Activated naive CD4-positive, alpha-beta T cell treated with anti-CD3 and anti-CD28 coated beads, Interleukin-2, amount 50 U/mL, for 16 hours (primary cell): ENCODE data around the gene FHIT.

Experiments used
- DNase-seq: peaks from one replicate; pipeline ENCODE4 v3.0.0-alpha.2; 2020

Gene FHIT

DNA sequence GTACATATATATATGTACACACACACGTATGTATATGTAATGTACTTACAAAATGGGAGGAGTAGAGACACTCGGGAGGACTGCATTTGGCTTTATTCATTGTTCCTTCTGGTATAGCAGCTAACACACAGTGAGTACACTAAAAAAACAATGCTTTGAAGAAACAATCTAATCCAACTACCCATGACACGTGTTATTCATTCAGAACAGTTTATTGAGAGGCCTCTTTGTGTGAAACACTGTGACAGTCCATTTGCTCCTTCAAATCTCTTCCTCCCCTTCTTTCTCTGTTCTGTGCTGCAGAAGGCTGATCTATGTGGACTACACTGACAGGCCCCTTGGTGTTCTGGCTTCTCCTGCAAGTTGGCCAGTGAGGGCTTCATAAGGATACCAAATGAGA lies 1125.6 kb downstream of the FHIT start:
- no peak for DNase-seq

DNA sequence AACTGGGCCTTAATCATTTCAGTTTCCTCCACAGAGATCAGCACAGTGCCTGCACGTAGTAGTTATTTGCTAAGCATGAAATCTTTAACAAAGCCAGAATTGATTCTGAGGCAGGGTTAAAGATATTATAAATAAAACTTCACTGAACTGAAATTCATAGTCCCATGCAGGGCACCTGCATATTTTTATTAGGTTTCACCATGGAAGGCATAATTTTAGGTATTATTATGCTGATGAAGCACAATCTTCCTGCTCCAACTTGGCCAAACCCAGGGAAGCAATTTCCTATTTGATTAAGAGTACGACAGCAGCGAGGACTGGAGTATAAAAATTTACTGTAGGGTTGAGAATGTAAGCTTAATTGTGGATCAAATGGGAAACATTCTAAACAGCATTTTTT lies 1131.0 kb downstream of the FHIT start:
- no peak for DNase-seq

DNA sequence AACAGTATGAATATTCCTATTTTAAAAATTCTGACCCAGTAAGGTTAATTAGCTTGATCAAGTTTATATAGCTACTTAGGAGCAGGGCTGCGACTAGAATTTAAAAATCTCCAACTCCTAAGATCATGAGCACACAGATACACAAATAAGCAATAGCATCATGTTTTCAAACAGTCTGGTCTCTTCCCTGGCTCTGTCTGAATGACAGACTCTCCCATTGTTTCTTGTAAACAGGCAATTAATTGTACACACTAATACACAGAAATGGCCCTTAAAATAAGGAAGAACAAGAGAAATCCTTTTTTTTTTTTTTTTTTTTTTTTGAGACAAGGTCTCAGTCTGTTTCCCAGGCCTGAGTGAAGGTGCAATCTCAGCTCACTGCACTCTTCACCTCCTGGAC lies 1137.1 kb downstream of the FHIT start:
- no peak for DNase-seq

DNA sequence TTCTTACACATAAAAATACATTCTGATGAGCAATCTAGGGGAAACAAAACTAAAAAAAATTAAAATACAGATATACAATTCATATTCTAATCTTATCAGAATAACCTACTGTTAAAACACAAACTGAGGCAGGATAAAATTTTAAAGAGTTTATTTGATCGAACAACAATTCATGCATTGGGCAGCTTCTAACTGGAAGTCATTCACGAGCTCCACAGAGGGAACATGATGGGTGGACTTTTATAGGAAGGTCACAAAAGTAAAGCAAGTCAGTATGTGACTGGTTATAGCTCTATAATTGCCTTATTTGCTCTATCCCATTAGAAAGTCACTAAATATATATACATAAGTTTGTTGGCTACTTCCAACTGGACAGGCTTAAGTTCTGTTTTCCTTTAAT lies 1144.0 kb downstream of the FHIT start:
- DNase-seq, result no peak

DNA sequence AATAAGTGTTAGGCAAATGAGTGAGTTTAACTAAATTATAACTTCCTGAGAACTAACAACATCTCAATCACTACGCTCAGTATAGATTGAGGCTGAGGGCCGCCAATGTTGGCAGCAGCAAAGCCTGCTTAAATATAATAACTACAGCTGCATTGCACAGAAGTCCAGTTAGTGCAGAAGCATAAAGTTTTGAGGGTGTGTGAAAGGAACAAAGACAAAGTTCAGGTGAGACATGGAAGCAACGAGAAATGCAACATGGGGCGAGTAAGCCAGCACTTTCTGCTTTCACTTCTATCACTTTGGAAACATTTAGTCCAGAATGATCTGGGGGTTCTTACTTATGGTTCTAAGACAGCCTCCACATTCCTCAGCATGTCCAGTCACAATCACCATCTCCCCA lies 1149.1 kb downstream of the FHIT start:
- DNase-seq, result no peak

DNA sequence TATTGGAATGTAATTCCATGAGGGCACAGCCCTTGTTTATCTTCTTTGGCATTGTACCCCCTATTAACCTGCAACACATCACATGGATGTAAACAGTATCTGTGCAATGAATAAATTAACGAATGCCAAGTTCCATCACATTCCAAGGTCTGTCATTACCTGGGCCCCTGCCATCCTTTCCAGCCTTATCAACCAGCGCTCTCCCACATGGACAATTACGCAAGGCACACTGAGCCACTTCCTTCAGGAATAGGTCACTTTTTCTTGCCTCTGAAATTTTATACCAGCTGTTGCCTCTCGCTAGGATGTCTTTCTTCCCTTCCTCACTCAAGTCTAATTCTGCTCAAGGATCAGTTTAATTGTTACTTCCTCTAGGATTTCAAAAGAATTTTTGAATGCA lies 1149.6 kb downstream of the FHIT start:
- no peak for DNase-seq

DNA sequence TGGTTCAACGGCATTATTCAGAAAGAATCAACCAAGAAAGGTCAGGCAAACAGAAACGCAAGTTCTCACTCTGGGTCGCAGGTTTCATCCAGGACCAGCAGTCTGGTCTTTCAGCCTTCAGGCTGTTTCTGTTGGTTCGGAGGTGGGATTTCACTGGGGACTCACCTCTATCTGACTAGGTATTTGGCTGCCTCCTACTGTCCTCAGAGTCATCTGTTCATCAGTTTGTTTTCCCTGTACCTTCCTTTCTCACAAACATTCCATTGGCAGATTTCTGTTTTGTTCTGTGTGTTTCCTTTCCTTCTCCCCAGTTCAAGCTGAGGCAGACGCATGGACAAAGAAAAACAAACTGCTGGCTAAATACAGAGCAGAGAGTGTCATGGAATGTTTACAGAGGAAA lies 1154.8 kb downstream of the FHIT start:
- no peak for DNase-seq

DNA sequence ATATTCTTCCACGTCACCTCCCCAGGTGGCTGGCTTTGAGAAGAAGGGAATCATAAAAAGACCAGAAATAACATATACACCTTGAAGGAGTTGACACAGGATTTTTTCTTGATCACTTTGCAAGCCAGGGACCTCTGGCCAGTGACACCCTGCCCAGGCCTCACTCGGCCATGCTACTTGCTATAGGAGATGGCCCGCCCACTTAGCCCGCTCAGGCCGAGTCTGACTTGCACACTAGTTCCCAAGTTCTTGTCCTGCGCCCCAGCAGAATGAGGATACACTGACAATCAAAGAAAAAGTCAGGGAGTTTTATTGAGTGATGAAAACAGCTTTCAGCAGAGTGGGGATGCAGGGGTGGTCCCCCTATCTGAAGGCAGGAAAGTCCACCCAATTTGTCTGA lies 1155.3 kb downstream of the FHIT start:
- DNase-seq, result no peak

DNA sequence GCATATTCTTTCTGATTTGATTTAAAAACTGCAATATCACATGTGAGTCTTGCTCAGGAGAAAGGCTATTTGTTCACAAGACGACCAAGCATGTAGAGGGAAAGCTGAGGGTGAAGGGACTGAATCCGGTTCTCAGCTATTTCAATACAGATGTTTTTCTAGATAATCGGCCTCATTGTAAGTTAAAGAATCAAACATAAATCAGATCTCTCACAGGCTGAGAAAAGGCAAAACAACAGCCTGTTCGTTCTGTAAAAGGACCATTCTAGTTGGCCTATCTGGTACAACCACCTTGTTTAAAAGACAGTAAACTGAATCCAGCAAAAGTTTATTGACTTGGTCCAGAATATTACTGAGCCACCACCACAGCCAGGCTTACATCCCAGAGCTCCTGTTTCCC lies 1155.7 kb downstream of the FHIT start:
- DNase-seq, result no peak

DNA sequence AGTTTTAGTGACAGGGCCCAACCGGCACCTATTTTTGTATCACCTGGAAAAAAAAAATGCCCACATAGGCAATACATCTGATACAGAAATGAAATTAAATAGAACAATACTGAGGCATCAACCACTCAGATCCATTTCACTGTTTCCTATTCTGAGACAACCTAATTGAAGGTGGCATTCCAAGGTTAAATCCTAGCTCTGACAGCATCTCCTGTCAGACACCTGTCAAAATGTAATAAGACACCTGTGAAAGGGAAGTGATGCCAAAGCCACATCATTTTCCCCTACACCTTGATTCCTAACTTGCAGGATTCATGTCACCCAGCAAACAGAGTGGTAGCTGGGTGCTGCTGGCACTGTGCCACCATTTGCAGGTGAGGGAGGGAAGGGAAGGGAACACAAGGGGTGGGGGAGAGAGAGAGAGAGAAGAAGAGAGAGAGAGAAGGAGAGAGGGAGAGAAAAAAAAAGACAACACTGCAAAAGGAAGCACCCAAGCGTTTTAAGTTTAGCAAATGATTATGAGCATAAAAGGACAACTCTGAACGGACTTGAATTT lies 1156.8 kb downstream of the FHIT start:
- no peak for DNase-seq

DNA sequence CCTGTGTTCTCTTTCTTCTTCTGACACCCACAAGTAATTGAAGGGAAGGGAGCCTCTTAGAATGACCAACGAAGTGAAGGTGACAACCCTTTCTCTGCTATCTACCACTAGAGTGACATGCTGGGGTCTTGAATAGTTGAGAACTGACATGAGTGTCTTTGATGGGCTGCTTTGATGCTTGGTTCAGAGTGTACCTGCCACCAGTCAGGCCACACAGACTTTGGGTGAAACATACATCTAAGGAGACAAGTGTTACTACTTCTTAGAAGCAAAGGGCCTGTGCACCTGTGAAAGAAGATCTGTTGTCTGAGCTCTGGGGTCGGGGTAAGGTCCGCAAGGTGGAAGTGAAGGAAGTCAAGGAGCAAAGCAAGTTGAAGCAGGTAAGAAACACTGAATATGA lies 1160.7 kb downstream of the FHIT start:
- no peak for DNase-seq

DNA sequence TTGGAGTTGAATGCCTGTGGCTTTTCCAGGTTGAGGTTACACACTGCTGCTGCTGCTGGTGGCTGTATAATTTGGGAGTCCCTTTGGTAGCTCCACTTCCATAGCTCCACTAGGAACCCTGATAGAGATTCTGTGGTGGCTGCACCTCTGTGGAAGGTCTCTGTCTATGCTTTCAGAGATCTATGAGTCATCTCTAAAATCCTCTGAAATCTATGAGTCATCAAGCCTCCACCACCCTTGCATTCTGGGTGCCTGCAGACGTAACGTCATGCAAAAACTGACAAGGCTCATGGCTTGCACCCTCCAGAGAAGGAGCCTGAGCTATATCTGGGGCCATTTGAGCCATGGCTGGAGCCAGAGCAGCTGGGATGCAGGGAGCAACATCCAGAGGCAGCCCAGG lies 1164.4 kb downstream of the FHIT start:
- peak; percentile 48 for DNase-seq

DNA sequence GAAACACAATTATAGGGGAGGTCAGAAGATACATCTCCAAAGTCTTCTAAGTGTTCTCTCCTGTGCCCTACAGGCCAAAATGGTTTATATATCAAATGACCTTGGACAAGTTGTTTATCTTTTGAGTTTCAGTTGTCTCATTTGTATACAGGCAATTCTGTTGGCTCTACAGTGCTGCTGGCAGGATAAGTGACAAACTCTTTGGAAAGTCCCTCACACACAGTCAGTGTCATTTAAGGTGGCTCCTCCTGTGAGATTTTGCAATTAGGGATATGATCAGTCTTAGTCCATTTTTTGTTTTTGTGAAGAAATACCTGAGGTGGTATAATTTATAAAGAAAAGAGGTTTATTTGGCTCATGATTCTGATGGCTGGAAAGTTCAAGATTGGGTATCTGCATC lies 1165.6 kb downstream of the FHIT start:
- DNase-seq, result no peak

DNA sequence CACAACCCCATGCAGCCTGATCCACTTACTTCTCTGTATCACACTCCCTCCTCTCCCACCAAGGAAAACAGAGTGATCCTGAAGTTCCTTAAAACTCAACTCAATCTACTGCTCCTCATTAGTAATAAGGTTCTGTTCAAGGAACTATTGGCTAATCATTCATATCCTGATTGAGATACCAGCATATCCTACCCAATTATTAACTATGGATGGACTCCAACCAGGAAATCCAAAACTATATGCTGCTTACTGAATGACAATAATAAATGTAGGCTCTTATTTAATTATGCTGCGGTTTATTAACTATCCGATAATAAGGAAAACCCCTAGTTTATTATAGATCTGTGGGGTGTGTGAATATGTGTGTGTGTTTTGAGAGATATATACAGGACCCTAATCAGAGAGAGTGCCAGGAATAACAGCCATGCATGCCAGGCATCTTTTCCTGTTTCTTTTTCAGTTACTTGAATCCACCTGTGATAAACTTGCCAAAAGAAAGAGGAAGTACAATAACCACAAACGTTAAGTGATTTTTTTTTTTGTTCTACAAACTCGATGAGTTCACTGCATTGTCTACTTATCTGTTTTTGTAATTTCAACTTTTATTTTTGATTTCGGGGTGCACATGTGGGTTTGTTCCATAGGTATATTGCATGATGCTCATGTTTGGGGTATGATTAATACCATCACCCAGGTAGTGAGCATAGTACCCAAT lies 1169.7 kb downstream of the FHIT start:
- no peak for DNase-seq

DNA sequence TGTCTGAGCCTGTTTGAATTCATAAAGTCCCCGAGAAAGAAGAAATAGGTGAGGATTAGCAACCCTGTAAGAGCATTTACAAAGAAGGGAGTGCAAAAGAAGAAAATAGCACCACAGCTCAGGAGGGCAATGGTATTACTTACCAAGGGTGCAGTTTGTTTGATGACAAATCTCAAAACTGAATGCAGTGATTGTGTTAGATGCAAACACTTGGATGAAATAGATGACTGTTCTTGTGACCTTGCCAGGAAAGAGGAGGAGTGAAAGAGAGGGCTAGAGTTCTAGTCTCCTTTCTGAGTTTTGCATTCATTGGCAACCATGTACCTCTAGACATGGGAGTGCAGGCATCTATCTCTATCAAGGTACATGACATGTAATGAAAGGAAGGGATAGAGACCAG lies 1170.6 kb downstream of the FHIT start:
- no peak for DNase-seq

DNA sequence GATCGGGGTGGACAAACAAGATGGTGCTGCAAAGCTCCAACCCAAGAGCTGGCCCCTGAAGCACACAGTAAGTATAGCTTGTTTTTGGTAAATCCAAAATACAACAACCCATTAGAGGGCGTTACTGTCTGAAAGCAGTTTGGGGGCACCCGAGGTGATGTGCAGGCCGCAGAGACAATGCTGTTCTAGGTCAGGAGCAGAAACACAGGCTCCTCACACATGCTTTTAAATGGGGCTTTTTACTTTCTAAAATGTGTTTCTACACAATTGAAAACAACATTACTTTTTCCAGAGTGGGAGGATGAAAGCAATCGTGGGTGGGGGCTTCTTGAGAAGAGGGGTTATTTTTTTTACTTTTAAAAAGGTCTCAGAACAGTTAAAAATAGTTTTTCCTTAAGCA lies 1172.2 kb downstream of the FHIT start:
- peak; percentile 62 for DNase-seq

DNA sequence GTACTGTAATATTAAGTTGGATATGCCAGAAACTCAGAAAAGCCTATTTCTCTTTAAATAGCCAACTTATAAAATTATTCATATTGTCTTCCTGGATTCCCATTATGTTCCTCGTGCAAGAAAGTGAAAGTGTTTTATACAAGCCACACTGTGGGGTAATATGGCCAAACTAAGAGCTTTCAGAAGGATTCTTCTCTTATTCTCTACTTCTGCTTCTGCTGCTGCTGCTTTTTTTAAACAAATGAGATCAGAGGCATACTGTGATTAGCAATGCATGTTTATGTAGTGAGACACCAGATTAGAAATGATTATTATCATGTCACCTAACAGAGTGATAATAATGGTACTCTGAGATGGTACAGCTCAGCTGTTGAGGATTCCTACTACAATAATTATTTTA lies 1174.9 kb downstream of the FHIT start:
- DNase-seq, result no peak

DNA sequence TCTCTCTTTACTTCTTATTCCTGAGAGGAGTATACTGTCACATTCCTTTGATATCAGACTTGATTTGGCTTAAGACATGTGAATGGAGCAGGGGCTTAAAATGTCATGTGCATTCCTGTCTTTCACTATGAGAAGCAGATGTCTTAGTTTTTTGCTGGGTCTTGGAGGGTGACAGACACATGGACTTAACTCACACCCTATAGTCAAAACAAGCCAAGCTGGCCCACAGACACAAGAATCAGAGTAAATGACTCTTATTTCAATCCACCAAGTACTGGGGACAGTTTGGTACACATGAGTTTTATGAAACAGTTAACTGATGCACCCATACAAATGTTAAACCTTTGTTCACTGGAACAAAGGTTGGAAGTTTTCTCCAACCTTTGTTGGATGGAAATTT lies 1177.3 kb downstream of the FHIT start:
- no peak for DNase-seq

DNA sequence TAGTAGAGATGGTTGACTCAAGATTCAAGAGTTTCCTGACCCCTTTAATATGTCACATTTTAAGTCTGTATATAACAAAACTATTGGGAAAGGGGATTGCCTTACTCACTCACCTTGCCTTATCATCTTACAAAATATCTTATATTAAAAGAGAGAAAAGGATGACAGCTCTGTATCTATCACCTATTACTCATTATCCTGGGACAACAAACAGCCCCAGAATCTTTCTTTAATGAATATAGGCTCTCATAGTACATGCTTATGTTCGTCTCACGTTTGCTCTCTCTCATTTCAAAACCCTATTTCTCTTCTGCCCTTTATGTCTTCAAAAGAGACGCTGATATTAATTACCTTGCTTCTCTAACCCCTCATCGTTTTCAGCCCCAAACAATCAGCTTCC lies 1178.0 kb downstream of the FHIT start:
- DNase-seq, result no peak

DNA sequence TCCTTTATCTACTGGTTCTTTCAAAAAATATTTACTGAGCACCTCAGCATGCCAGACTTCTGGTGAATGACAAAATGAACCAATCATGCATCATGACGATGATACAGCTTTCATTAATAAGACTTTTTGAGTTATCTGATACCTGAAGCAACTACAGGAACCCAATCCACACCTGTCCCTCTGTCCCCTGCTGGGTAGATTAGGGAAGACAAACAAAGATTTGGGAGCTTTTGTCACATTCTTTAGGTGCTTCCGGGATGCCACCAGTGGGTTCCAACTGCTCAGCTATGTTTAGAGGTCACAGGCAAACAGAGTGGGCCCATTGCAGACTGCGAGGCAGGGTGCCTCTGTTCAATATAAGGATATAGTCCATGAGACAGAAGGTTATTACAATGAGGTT lies 1180.9 kb downstream of the FHIT start:
- DNase-seq, result no peak

DNA sequence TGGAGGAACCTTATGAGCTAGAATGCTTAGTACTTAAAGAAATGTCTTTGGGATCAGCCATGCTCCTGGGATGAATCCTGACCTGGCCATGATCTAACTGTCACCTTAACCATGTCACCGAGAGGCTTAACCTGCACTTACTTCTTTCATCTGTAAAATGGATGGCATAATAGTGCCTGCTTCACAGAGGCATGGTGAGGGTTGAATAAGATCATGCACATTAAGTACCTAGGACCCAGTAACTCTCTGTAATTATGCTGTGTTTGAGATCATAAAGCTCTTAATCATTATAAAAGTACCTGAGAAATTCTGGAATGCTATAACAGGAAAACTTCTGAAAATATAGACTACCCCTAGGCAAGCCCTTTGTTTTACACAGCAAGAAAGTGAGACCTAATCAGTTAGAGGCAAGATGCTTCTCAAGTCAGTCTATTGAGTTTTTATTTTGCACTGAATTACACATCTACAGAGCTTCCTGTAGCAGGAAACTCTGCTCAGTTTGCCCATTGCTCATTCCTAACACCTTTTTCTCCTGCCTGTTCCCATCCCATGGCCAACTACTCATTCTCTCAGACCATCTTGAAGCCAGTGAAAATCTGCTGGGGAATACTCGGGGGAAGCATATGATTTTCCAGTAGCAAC lies 1185.9 kb downstream of the FHIT start:
- DNase-seq, result no peak

DNA sequence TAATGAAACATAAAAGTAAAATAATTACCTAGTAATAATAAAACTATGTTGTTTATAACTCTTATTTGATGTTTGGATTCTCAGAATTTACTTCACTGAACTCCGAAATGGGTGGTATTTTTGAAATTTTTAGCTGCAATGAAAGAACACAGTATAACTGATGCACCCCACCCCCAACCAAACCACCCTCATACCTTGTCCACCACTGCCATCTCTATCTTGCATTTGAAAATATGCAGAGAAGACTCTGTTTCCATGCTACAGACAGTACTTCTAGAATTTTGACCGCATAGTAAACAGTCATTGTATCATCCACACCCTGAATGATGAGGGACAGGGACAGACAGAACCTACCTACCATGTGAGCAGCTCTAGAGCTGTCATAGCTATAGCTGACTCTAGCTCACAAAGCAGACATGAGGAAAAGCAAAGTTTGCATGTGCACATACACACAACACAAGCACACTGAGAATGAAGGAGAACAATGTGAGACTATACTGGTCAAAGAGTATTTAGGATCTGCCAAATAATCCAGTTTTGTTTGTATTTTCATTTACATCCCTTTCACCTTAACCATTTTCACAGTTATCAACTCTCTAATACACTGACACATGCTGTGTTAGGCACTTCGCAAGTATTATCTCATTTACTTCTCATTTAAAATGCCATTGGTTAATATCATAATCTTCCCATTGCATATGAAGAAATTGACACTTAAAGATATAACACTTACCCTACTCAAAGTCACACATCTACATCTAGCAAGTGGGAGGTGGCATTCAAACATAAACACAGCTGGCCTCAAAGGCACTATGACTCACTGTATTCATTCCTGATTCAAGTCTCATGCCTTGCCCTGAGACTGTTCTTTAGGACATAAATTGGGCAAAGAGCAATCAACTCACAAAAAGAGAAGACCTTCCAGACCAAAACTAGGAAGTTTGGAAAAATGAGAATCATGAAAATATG lies 1186.8 kb downstream of the FHIT start:
- DNase-seq, result peak; percentile 24

DNA sequence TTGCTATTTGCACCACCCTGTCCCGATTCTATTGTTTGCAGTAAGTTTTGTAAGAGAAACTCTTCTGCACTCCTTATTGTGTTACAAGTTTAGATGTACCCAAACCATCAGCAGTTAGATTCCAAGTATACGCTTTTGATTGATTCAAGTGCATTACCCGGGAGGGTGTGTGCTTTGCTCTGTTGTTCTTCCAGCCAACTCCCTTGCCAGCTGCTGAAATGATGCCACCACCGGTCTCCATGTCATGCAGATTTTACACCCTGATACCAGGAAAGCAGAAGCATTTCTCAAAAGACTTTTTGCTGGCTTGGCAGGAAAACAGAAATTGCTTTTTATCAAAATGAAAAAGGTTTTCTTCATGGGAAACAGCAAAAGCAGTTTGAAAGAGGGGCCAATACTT lies 1194.8 kb downstream of the FHIT start:
- no peak for DNase-seq

DNA sequence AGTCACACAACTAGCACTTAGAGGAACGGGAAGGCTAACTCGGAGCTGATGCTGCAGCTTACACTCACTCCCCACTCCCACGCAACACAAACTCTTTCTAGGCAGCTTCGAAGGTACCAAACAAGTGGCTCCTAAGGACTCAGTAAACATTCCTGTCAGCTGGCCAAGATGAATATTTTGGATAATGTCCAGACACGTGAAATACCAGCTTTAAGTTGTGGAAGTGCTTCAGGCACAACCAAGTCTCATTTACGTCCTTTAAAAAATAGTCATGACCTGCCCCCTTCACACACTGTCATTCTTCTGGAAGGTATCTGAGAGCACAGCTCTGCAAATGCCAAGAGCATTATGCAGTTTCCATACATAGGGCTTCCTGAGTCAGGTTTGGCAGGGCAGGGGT lies 1195.5 kb downstream of the FHIT start:
- DNase-seq, result no peak
